Tibial nerve (tissue), 4 donors: ENCODE results near the gene STOX1. TPM values are rescaled to one million over a fixed set of nuclear protein-coding genes. Genes with fewer than 3 reads are reported as not detected.
"Not testable (repeated sequence)": the region's sequence is repeated elsewhere in the genome, so short reads cannot be mapped to it uniquely, and the experiment has no call there.

Experiments used
- DNase-seq, 2 donors: peaks; one replicate each; pipeline ENCODE4 v3.0.0-alpha.2; 2019; ENCODE audit warnings: low spot score in 2 of 2
- H3K27ac ChIP-seq, 4 donors: fragments of 200-600 bp; sonication (generic) in 3 of 4; one replicate each; pipeline ENCODE4 v1.5.1; 2017 to 2019; ENCODE audit warnings: mild to moderate bottlenecking in 1 of 4
- H3K27me3 ChIP-seq, 2 donors: fragments of 200-600 bp; sonication (generic) in 1 of 2; one replicate each; pipeline versions ENCODE4 v1.5.1 to v1.6.0; 2017 to 2019
- H3K36me3 ChIP-seq, 3 donors: fragments of 200-600 bp; sonication (generic); one replicate each; pipeline ENCODE4 v1.5.1; 2018 to 2019
- H3K4me1 ChIP-seq, 4 donors: fragments of 200-600 bp; sonication (generic) in 3 of 4; one replicate each; pipeline ENCODE4 v1.5.1; 2017 to 2019
- H3K4me3 ChIP-seq, 4 donors: fragments of 200-600 bp; sonication (generic) in 3 of 4; one replicate each; pipeline ENCODE4 v1.5.1; 2017 to 2019; ENCODE audit warnings: mild to moderate bottlenecking in 1 of 4, moderate library complexity in 1 of 4
- H3K9me3 ChIP-seq, 4 donors: fragments of 200-600 bp; sonication (generic) in 3 of 4; one replicate each; pipeline ENCODE4 v1.5.1; 2017 to 2019
- EP300 ChIP-seq, 2 donors: sonication (generic); formaldehyde crosslinking; IDR thresholded peaks; one replicate each; pipeline ENCODE4 v1.6.1; 2017; ENCODE audit warnings: antibody characterized with exemption in 2 of 2, mild to moderate bottlenecking in 1 of 2
- POLR2A ChIP-seq, 2 donors: fragments of 450-650 bp; IDR thresholded peaks; one replicate each; pipeline ENCODE4 v1.6.1; 2017; ENCODE audit warnings: antibody characterized with exemption in 2 of 2, mild to moderate bottlenecking in 2 of 2, moderate library complexity in 2 of 2
- WGBS, 2 donors: methylation state at CpG; one replicate each; pipeline ENCODE4 v1.1.5; 2018; 5-methylcytosine and 5-hydroxymethylcytosine counted together
- total RNA-seq, 4 donors: library from RNA; depleted of rRNA; stranded (reverse); fragments of >200 nt; gene quantifications; one replicate each; pipeline ENCODE4 v1.1.0, GENCODE V29; 2016
- TF ChIP-seq, protein P1 (sequence below), 5 experiments: fragments of 200-600 bp in 3 of 5; fragments of 450-650 bp in 2 of 5; sonication (generic) in 3 of 5; IDR thresholded peaks; one replicate each; pipeline ENCODE4 v1.5.1; 2016 to 2019; ENCODE audit warnings: antibody characterized with exemption in 5 of 5, mild to moderate bottlenecking in 3 of 5, moderate library complexity in 2 of 5

STOX1 gene
- total RNA-seq, 4 donors from 2014 or later, result 1.2 to 5.7 (median 3.2) TPM

DNA sequence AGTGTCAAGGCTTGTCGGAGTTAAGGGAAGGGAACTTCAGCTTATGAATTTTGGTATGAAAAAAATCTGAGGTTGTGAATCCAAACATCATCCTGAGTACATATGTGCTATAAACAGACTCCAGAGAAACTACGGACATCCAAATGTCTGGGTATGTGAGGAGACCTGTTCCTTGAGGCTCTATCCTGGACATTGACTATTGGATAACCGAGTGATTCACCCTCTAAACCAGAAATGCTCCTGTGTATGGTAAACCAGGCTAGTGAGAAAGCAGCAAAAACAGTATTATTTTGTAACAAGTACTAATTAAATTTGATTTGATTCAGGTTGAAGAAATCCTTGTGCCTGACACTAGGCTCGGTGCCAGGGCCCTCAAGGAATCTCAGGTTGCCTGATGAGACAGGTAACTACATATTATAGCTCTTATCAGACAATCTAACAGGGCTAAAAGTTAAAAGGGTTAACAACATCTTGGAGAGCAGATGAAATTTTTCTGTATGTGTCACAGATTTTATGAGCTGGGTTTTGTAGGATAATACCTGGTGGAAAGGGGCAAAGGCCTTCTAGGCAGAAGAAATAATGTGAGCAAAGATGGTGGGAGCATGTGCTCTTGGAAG is 10.4 kb upstream of the STOX1 start:
- Histone ChIP-seq H3K9me3 (no peaks in the 10 kb centered on the region), H3K36me3 (no peaks in the 10 kb centered on the region), H3K4me3 (no peak overlapping the region), H3K4me1 (peaks cover 0 to 12% (median 2%) of the 10 kb centered on the region in 4 donors), H3K27ac (no peak overlapping the region), H3K27me3 (no peaks in the 10 kb centered on the region)
- 62 to 67% methylated on average over 4 of the region's 4 CpGs for WGBS, 2 donors
- TF ChIP-seq POLR2A (IDR thresholded peaks at IDR 0.05), result no peak
- no peak for TF ChIP-seq EP300 (IDR thresholded peaks at IDR 0.05)
- TF ChIP-seq, protein P1, sequence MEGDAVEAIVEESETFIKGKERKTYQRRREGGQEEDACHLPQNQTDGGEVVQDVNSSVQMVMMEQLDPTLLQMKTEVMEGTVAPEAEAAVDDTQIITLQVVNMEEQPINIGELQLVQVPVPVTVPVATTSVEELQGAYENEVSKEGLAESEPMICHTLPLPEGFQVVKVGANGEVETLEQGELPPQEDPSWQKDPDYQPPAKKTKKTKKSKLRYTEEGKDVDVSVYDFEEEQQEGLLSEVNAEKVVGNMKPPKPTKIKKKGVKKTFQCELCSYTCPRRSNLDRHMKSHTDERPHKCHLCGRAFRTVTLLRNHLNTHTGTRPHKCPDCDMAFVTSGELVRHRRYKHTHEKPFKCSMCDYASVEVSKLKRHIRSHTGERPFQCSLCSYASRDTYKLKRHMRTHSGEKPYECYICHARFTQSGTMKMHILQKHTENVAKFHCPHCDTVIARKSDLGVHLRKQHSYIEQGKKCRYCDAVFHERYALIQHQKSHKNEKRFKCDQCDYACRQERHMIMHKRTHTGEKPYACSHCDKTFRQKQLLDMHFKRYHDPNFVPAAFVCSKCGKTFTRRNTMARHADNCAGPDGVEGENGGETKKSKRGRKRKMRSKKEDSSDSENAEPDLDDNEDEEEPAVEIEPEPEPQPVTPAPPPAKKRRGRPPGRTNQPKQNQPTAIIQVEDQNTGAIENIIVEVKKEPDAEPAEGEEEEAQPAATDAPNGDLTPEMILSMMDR (IDR thresholded peaks at IDR 0.05), result no peak
- DNase-seq, result no peak

DNA sequence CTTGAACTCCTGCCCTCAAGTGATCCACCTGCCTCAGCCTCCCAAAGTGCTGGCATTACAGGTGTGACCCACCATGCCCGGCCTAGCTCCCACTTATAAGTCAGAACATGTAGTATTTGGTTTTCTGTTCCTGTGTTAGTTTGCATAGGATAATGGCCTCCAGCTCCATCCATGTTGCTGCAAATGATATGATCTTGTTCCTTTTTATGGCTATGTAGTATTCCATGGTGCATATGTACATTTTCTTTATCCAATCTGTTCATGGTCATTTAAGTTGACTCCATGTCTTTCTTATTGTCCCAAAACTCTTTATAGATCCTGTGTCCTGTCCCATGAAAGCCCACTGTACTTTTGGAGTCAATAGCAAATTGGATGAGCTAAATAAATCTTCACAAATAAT is 7.0 kb upstream of the STOX1 start:
- H3K27me3 ChIP-seq, DNase-seq, H3K36me3 ChIP-seq, H3K4me3 ChIP-seq, H3K4me1 ChIP-seq, H3K27ac ChIP-seq, H3K9me3 ChIP-seq: not testable (repeated sequence)
- 84 to 100% methylated on average over 1 of the region's 1 CpG for WGBS, 2 donors

DNA sequence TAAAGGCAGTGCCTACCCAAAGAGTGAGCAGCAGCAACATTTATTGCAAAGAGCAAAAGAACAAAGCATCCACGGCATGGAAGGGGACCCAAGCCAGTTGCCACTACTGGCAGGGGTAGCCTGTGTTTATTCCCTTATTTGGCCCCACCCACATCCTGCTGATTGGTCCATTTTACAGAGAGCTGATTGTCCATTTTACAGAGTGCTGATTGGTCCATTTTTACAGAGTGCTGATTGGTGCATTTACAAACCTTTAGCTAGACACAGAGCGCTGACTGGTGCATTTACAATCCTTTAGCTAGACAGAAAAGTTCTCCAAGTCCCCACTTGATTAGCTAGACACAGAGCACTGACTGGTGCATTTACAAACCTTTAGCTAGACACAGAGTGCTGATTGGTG is 4.7 kb upstream of the STOX1 start:
- H3K4me1 ChIP-seq, H3K27me3 ChIP-seq, DNase-seq, H3K36me3 ChIP-seq, H3K4me3 ChIP-seq, H3K9me3 ChIP-seq, H3K27ac ChIP-seq: not testable (repeated sequence)
- WGBS, 2 donors, result 66 to 86% methylated on average over 2 of the region's 2 CpGs

DNA sequence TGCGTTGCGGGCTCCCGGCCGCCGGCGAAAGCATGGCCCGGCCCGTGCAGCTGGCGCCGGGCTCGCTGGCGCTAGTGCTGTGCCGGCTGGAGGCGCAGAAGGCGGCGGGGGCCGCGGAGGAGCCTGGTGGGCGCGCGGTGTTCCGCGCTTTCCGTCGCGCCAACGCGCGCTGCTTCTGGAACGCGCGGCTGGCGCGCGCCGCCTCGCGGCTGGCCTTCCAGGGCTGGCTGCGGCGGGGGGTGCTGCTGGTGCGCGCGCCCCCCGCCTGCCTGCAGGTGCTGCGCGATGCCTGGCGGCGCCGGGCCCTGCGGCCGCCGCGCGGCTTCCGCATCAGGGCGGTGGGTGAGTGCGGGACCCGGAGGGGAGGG is 245 bp downstream of the STOX1 start:
- Histone ChIP-seq H3K27ac (peak overlapping the region in 1 of 4 donors; percentile 18), H3K4me3 (peak overlapping the region in 3 of 4 donors; percentile 54 to 70 (median 57)), H3K4me1 (peaks cover 0 to 11% (median 4%) of the 10 kb centered on the region in 4 donors)
- H3K9me3 ChIP-seq, H3K27me3 ChIP-seq, H3K36me3 ChIP-seq, DNase-seq: not testable (repeated sequence)
- 0% methylated on average over 21 of the region's 58 CpGs; no CpG with 5 or more reads in 1 of the 2 donors for WGBS, 2 donors

DNA sequence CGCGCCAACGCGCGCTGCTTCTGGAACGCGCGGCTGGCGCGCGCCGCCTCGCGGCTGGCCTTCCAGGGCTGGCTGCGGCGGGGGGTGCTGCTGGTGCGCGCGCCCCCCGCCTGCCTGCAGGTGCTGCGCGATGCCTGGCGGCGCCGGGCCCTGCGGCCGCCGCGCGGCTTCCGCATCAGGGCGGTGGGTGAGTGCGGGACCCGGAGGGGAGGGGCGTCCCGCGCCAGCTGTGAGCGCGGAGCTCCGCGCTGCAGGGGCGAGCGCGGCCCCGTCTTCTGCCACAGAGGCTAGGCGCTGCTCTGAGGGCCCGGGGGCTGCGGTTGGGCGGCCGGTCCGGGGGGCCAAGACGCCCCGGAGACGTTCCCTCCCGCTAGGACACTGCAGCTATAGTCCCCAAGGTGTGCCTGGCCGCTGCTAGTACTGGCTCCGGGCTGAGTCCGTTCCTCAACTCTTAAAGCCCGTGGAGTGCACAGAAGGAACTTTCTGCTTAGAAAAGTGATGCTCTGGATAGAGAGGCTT is 811 bp downstream of the STOX1 start:
- H3K27me3 ChIP-seq, H3K9me3 ChIP-seq, DNase-seq, H3K36me3 ChIP-seq, H3K27ac ChIP-seq: not testable (repeated sequence)
- 0% methylated on average over 5 to 22 of the region's 59 CpGs for WGBS, 2 donors
- peak overlapping the region; percentile 18 to 55 (median 36) for H3K4me3 ChIP-seq
- H3K4me1 ChIP-seq, result peaks cover 0 to 11% (median 4%) of the 10 kb centered on the region in 4 donors

DNA sequence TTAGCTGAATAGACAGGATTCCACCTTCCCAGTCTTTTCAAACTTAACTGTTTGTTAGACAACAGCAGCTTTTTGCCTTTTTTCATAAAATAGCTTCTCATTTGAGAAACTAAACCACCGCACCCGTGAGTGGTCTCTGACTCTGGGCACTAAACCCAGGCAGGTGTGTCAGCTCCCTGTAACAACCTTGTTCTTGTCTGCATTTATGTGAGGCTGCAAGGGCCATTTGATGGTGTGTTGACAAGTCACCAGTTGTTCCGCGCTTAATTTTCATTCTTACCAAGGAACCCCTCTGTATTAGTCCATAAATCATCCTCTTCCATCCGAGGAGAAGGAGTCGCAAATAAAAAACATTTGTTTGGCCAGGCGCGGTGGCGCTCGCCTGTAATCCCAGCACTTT is 1.5 kb downstream of the STOX1 start:
- Histone ChIP-seq H3K4me3 (no peak overlapping the region), H3K4me1 (peaks cover 0 to 11% (median 4%) of the 10 kb centered on the region in 4 donors), H3K36me3 (no peaks in the 10 kb centered on the region), H3K27ac (no peak overlapping the region), H3K9me3 (no peaks in the 10 kb centered on the region), H3K27me3 (peaks cover 0 to 8% of the 10 kb centered on the region in 2 donors)
- no peak for DNase-seq
- whole genome bisulfite sequencing, 2 donors, result 86% methylated on average over 10 of the region's 10 CpGs
- TF ChIP-seq, protein P1 (IDR thresholded peaks at IDR 0.05), result no peak
- no peak for TF ChIP-seq EP300 (IDR thresholded peaks at IDR 0.05)
- TF ChIP-seq POLR2A (IDR thresholded peaks at IDR 0.05), result no peak

DNA sequence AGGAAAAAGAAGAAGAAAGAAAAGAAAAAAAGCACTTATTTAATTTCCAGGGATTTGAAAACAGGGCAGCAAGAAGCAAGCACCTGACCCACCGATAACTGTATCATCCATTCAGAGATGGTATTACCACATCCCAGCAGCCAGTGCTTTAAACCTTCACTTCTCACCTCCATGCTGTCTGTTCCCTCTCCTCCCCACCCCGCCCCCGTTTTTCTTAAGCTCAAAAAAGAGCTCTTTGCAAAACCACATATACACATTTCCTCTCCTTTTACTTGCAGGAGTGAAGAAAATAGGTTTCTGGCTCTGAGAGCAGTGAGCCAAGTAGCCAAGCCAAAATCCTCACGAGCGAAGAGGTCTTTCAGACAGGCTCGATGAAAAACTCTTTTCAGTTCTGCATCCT is 2.2 kb downstream of the STOX1 start:
- 59 to 64% methylated on average over 6 of the region's 6 CpGs for WGBS, 2 donors
- no peak for DNase-seq
- TF ChIP-seq, protein P1 (IDR thresholded peaks at IDR 0.05), result no peak
- no peak for TF ChIP-seq POLR2A (IDR thresholded peaks at IDR 0.05)
- no peak for TF ChIP-seq EP300 (IDR thresholded peaks at IDR 0.05)
- no peak overlapping the region for H3K27ac ChIP-seq
- H3K36me3 ChIP-seq, result no peaks in the 10 kb centered on the region
- H3K4me1 ChIP-seq, result peaks cover 0 to 11% (median 4%) of the 10 kb centered on the region in 4 donors
- peaks cover 0 to 8% of the 10 kb centered on the region in 2 donors for H3K27me3 ChIP-seq
- no peak overlapping the region for H3K4me3 ChIP-seq
- H3K9me3 ChIP-seq, result no peaks in the 10 kb centered on the region
